ENCODE results near the gene OR6X1.
"Not testable (repeated sequence)": the region's sequence is repeated elsewhere in the genome, so short reads cannot be mapped to it uniquely, and the experiment has no call there.

Gene OR6X1

GRCh38 chr11:123751781-123752180 is 2.5 kb downstream of the OR6X1 start:
- DNase-seq: no peak

- DNase-seq: not testable (repeated sequence)
Measured at GRCh38 chr11:123748349-123748748, 6.0 kb downstream of the OR6X1 start.

- no peak for DNase-seq
Measured at GRCh38 chr11:123745764-123746451, 8.4 kb downstream of the OR6X1 start.

- DNase-seq: no peak
Measured at GRCh38 chr11:123742724-123743120, 11.6 kb downstream of the OR6X1 start.

GRCh38 chr11:123742031-123742723 is 12.1 kb downstream of the OR6X1 start:
- no peak for DNase-seq

- DNase-seq: peak; percentile 68 to 90 (median 84)
Measured at GRCh38 chr11:123741159-123742030, 12.9 kb downstream of the OR6X1 start, which contains the start of gene ZNF202. Gene ZNF202, minus strand, starts transcription at chr11:123741660. Its CDS starts 10,772 bp downstream, at chr11:123730888.

GRCh38 chr11:123740787-123741158 is 13.5 kb downstream of the OR6X1 start:
- no peak for DNase-seq

- no peak for DNase-seq
Measured at GRCh38 chr11:123738374-123738773, 15.9 kb downstream of the OR6X1 start.

- no peak for DNase-seq
Measured at GRCh38 chr11:123736769-123737168, 17.5 kb downstream of the OR6X1 start.

- DNase-seq: no peak
Measured at GRCh38 chr11:123729602-123730001, 24.7 kb downstream of the OR6X1 start.

- no peak for DNase-seq
Measured at GRCh38 chr11:123725995-123726655, 28.2 kb downstream of the OR6X1 start.

GRCh38 chr11:123719452-123719851 is 34.9 kb downstream of the OR6X1 start:
- no peak for DNase-seq

GRCh38 chr11:123718469-123718868 is 35.8 kb downstream of the OR6X1 start:
- no peak for DNase-seq

- DNase-seq: no peak
Measured at GRCh38 chr11:123718063-123718462, 36.3 kb downstream of the OR6X1 start.

GRCh38 chr11:123712627-123713026 is 41.7 kb downstream of the OR6X1 start:
- DNase-seq: not testable (repeated sequence)

- DNase-seq: peak in 3 of 4 experiments; percentile 3 to 60 (median 22)
Measured at GRCh38 chr11:123707606-123708205, 46.6 kb downstream of the OR6X1 start.

GRCh38 chr11:123707206-123707605 is 47.1 kb downstream of the OR6X1 start:
- DNase-seq: no peak

GRCh38 chr11:123704341-123704740 is 50.0 kb downstream of the OR6X1 start:
- no peak for DNase-seq
